ENCODE results near the gene RIPOR3. TPM values are rescaled to one million over a fixed set of nuclear protein-coding genes. Genes with fewer than 3 reads are reported as not detected.

RIPOR3 gene
- total and polyA plus RNA-seq, 2 experiments from 2014 or later: 3.0 to 4.8 TPM

DNA sequence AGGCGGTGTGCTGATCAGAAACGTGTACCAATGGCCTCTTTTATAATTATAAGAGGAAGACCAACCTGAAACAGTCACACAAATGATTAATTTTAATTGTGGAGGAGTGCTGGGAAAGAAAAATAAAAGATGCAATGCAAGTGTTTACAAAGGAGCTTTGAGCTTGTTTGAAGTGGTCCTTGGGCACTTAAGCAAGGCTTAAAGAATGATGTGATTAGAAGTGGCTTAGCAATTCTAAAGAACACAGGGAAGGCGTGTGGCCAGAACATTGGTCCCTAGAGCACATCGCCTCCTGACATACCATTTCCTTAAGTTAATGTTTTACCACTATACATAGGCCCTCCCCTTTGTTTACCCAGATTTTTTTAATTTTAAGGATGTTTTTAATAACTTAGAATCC is 155.0 kb downstream of the RIPOR3 start:
- Histone ChIP-seq H3K4me3 (no peak overlapping the region), H3K36me3 (no peaks in the 10 kb centered on the region), H3K9me3 (ENCODE audit: low read depth) (no peaks in the 10 kb centered on the region), H3K4me1 (ENCODE audit: low read depth) (peaks cover 9% of the 10 kb centered on the region), H3K27me3 (no peaks in the 10 kb centered on the region), H3K27ac (no peak overlapping the region)
- no peak for DNase-seq (ENCODE audit: low read depth in 1 of 2, low spot score in 1 of 2)
- TF ChIP-seq, protein P1, sequence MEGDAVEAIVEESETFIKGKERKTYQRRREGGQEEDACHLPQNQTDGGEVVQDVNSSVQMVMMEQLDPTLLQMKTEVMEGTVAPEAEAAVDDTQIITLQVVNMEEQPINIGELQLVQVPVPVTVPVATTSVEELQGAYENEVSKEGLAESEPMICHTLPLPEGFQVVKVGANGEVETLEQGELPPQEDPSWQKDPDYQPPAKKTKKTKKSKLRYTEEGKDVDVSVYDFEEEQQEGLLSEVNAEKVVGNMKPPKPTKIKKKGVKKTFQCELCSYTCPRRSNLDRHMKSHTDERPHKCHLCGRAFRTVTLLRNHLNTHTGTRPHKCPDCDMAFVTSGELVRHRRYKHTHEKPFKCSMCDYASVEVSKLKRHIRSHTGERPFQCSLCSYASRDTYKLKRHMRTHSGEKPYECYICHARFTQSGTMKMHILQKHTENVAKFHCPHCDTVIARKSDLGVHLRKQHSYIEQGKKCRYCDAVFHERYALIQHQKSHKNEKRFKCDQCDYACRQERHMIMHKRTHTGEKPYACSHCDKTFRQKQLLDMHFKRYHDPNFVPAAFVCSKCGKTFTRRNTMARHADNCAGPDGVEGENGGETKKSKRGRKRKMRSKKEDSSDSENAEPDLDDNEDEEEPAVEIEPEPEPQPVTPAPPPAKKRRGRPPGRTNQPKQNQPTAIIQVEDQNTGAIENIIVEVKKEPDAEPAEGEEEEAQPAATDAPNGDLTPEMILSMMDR (IDR thresholded peaks at IDR 0.05; ENCODE audit: low read depth, low read length): no peak

Other genes with a start within 250 kb of the RIPOR3 start
- gene PTPN1, start 181.2 kb downstream of the RIPOR3 start, total RNA-seq: 28.3 and 29.4 TPM in 2 replicates
- 19.4 and 22.7 TPM in 2 replicates for gene PTPN1, start 181.2 kb downstream of the RIPOR3 start, polyA plus RNA-seq
- 15.5 and 20.0 TPM in 2 replicates for gene PARD6B, start 40.0 kb upstream of the RIPOR3 start, total RNA-seq
- gene PARD6B, start 40.0 kb upstream of the RIPOR3 start, polyA plus RNA-seq: 10.2 and 20.4 TPM in 2 replicates
- 16.1 and 23.6 TPM in 2 replicates for gene BCAS4, start 103.5 kb upstream of the RIPOR3 start, total RNA-seq
- gene BCAS4, start 103.5 kb upstream of the RIPOR3 start, polyA plus RNA-seq: 26.1 and 31.8 TPM in 2 replicates
- gene ADNP, start 239.9 kb upstream of the RIPOR3 start, total RNA-seq: 31.1 and 50.8 TPM in 2 replicates
- gene ADNP, start 239.9 kb upstream of the RIPOR3 start, polyA plus RNA-seq: 23.2 and 25.2 TPM in 2 replicates

Measured in cardiac muscle cell (in vitro differentiated cells and primary cell).